Tibial artery (tissue), 4 donors: ENCODE measurements around the gene SH3D19.
"Not testable (repeated sequence)": the region's sequence is repeated elsewhere in the genome, so short reads cannot be mapped to it uniquely, and the experiment has no call there.

Source experiments
- DNase-seq, 2 donors: peaks; one replicate each; pipeline ENCODE4 v3.0.0-alpha.2; 2019
- H3K27ac ChIP-seq, 2 donors: fragments of 200-600 bp; sonication (generic) in 1 of 2; 1 replicate in 1 of 2; 2 replicates in 1 of 2; pipeline ENCODE4 v1.5.1; 2018 to 2019; ENCODE audit warnings: mild to moderate bottlenecking in 1 of 2
- H3K27me3 ChIP-seq, 2 donors: fragments of 200-600 bp; sonication (generic) in 1 of 2; one replicate each; pipeline versions ENCODE4 v1.5.1 to v1.6.0; 2016 to 2019
- H3K36me3 ChIP-seq, 3 donors: fragments of 200-600 bp; sonication (generic) in 2 of 3; one replicate each; pipeline ENCODE4 v1.5.1; 2016 to 2019; ENCODE audit warnings: mild to moderate bottlenecking in 2 of 3
- H3K4me1 ChIP-seq, 4 donors: fragments of 200-600 bp; sonication (generic) in 2 of 4; 1 replicate in 3 of 4; 2 replicates in 1 of 4; pipeline ENCODE4 v1.5.1; 2016 to 2019
- H3K4me3 ChIP-seq, 2 donors: fragments of 200-600 bp; sonication (generic) in 1 of 2; 1 replicate in 1 of 2; 2 replicates in 1 of 2; pipeline ENCODE4 v1.5.1; 2018 to 2019; ENCODE audit warnings: mild to moderate bottlenecking in 2 of 2
- H3K9me3 ChIP-seq, 3 donors: fragments of 200-600 bp; sonication (generic) in 1 of 3; one replicate each; pipeline ENCODE4 v1.5.1; 2016 to 2019
- intact Hi-C: fragments of 100-400 bp; cut with DNase I; formaldehyde crosslinking; loops from one replicate; pipeline ENCODE4 v1.15.0; 2023; ENCODE audit warnings: low total_unique reads
- TF ChIP-seq, protein P1 (sequence below), 2 experiments: fragments of 200-600 bp in 1 of 2; fragments of 450-650 bp in 1 of 2; IDR thresholded peaks; one replicate each; pipeline ENCODE4 v1.5.1; 2017 to 2019; ENCODE audit warnings: antibody characterized with exemption in 2 of 2, mild to moderate bottlenecking in 1 of 2, moderate library complexity in 1 of 2

SH3D19 gene

DNA sequence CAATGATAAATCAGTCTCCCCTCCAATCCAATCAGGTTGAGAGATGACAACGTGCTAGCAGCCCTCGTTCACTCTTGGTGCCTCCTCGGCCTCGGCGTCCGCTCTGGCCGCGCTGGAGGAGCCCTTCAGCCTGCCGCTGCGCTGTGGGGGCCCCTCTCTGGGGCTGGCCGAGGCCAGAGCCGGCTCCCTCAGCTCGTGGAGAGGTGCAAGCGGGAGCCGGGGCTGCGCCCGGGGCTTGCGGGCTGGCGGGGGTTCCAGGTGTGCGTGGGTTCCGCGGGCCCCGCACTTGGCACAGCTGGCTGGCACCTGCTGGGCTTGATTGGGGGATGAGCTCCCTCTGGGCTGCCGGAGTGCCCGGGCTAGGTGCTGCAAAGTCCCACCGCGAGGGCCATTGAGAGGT, 89.4 kb downstream of the SH3D19 start:
- Histone ChIP-seq H3K27ac (no peak overlapping the region), H3K27me3 (no peaks in the 10 kb centered on the region), H3K36me3 (no peaks in the 10 kb centered on the region), H3K4me3 (no peak overlapping the region), H3K4me1 (peaks cover 0 to 12% (median 0%) of the 10 kb centered on the region in 4 donors), H3K9me3 (no peaks in the 10 kb centered on the region)
- DNase-seq: no peak
- intact Hi-C loops: no loop called here
- TF ChIP-seq, protein P1, sequence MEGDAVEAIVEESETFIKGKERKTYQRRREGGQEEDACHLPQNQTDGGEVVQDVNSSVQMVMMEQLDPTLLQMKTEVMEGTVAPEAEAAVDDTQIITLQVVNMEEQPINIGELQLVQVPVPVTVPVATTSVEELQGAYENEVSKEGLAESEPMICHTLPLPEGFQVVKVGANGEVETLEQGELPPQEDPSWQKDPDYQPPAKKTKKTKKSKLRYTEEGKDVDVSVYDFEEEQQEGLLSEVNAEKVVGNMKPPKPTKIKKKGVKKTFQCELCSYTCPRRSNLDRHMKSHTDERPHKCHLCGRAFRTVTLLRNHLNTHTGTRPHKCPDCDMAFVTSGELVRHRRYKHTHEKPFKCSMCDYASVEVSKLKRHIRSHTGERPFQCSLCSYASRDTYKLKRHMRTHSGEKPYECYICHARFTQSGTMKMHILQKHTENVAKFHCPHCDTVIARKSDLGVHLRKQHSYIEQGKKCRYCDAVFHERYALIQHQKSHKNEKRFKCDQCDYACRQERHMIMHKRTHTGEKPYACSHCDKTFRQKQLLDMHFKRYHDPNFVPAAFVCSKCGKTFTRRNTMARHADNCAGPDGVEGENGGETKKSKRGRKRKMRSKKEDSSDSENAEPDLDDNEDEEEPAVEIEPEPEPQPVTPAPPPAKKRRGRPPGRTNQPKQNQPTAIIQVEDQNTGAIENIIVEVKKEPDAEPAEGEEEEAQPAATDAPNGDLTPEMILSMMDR (IDR thresholded peaks at IDR 0.05): no peak

DNA sequence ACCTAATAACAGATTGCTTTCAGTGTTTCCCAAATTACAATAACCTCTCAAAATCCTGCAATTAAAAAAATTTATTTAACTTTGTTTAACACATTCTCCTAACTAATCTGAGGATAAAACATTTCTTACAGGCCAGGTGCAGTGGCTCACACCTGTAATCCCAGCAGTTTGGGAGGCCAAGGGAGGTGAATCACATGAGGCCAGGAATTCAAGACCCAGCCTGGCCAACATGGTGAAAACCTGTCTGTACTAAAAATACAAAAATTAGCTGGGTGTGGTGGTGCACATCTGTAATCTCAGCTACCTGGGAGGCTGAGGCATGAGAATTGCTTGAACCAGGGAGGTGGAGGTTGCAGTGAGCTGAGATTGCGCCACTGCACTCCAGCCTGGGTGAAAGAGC, 90.0 kb downstream of the SH3D19 start:
- H3K9me3 ChIP-seq, DNase-seq, H3K4me3 ChIP-seq, H3K36me3 ChIP-seq, H3K27ac ChIP-seq, intact Hi-C loops, H3K27me3 ChIP-seq: not testable (repeated sequence)
- H3K4me1 ChIP-seq: peaks cover 0 to 12% (median 0%) of the 10 kb centered on the region in 4 donors

DNA sequence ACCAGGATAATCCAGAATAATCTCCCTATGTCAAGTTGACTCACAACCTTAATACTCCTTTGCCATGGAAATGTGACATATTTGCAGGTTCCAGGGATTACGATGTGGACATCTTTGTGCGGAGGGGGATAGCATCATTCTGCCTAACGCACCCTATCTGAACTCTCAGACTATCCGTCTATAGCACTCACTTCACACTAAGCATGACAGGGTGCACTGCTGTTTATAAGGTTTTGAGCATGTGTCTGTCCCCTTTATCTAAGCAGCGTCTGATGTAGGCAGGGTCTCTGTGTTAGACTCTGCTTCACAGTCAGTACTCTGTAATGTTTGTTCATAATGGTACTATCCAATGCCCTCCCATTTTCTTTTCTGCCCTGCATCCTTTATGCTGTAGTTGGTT, 91.8 kb downstream of the SH3D19 start:
- H3K27me3 ChIP-seq: no peaks in the 10 kb centered on the region
- no peak for DNase-seq
- H3K36me3 ChIP-seq: no peaks in the 10 kb centered on the region
- no peak overlapping the region for H3K4me3 ChIP-seq
- intact Hi-C loops: no loop called here
- H3K9me3 ChIP-seq: no peaks in the 10 kb centered on the region
- H3K27ac ChIP-seq: no peak overlapping the region
- peaks cover 0 to 18% (median 0%) of the 10 kb centered on the region in 4 donors for H3K4me1 ChIP-seq
- TF ChIP-seq, protein P1 (IDR thresholded peaks at IDR 0.05): no peak

DNA sequence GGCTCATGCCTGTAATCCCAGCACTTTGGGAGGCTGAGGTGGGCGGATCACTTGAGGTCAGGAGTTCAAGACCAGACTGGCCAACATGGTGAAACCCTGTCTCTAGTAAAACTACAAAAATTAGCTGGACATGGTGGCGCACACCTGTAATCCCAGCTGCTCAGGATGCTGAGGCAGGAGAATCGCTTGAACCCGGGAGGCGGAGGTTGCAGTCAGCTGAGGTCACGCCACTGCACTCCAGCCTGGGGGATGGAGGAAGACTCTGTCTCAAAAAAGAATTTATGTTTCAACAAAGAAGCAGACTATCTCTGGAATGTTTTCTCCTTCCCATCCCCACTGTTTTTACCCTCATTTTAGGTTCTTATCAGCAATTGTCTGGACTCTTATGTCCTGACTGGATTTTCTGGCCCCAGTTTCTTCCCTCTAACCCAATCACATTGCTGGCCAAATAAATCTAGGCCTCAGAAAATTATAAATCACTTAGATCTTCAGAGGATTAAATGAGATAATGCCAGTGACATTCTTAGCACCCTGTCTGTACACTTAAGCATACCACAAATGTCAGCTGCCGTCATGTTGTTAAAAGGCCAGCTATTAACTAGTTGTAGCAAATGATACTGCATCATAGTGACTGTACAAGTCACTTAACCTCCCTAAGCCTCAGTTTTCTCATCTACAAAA, 93.3 kb downstream of the SH3D19 start:
- no peaks in the 10 kb centered on the region for H3K27me3 ChIP-seq
- DNase-seq: no peak
- no peaks in the 10 kb centered on the region for H3K36me3 ChIP-seq
- H3K9me3 ChIP-seq: no peaks in the 10 kb centered on the region
- peaks cover 0 to 24% (median 0%) of the 10 kb centered on the region in 4 donors for H3K4me1 ChIP-seq
- TF ChIP-seq, protein P1 (IDR thresholded peaks at IDR 0.05): no peak
- no peak overlapping the region for H3K4me3 ChIP-seq
- H3K27ac ChIP-seq: peak overlapping the region in 1 of 2 donors; percentile 2
- intact Hi-C loops: no loop called here

DNA sequence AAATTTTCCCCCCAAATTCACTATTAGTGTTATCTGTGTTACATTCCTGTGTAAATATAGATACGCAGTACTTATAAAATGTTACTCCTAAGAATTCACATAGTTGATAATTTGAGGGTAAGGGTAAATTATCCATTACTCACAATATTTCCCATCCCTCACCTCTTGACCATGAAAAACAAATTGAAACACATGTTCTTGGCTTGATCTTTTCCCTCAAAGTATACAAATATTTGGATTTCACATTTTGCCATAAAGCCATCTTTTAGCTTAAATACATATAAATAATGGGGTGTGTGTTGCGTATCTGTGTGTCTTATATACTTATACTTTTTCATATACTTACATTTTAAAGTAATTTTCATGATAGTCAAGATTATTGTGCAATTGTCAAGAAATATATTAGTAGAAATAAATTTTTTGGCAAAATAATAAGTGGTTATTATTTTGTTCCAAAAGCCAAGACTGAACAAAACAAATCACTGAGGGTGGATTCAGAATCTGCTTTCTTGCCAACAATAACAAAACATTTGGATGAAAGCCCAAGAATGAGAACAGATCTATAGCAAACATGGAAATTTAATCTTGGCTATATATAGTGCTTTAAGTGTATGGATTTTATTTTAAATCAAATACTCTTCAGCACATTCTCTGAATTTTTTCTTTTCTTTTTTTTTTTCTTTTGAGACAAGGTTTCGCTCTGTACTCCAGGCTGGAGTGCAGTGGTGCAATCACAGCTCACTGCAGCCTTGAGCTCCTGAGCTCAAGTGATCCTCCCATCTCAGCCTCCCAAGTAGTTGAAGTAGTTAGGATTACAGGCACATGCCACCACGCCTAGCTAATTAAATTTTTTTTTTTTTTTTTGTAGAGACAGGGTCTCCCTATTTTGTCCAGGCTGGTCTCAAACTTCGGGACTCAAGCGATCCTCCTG, 97.0 kb downstream of the SH3D19 start:
- intact Hi-C loops: loop anchor here (10.0 kb wide), 1 partner anchor 96 kb away; the partner anchor contains the start of gene SH3D19
- peak overlapping the region; percentile 72 to 79 for H3K27ac ChIP-seq
- no peaks in the 10 kb centered on the region for H3K36me3 ChIP-seq
- TF ChIP-seq, protein P1 (IDR thresholded peaks at IDR 0.05): no peak
- H3K27me3 ChIP-seq: no peaks in the 10 kb centered on the region
- peak overlapping the region; percentile 49 to 56 for H3K4me3 ChIP-seq
- H3K4me1 ChIP-seq: peaks cover 0 to 39% (median 0%) of the 10 kb centered on the region in 4 donors
- H3K9me3 ChIP-seq: no peaks in the 10 kb centered on the region
- no peak for DNase-seq

DNA sequence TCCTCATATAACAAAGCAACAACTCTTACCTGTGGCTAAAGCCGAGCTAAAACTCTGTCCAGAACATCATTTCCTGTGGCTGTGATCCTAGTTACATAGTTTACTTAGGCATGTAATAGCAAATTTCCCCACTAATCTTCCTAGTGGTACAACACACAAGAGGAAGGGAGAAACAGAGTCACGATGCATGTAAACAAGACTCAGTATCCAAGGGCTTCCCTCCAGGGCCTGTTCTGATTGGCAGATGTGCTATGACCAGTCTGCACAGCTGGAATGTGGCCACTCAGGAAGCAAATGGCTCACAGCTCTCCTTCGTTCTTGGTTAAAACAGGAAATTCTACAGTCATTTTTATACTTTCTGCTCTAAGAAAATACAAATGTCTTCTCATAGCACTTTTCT, 97.7 kb downstream of the SH3D19 start:
- TF ChIP-seq, protein P1 (IDR thresholded peaks at IDR 0.05): peak in 1 of 2 experiments; percentile 6
- peak; percentile 89 for DNase-seq
- Histone ChIP-seq H3K4me1 (peaks cover 0 to 41% (median 0%) of the 10 kb centered on the region in 4 donors), H3K4me3 (peak overlapping the region; percentile 49 to 56), H3K36me3 (no peaks in the 10 kb centered on the region), H3K27ac (peak overlapping the region; percentile 72 to 79), H3K9me3 (no peaks in the 10 kb centered on the region), H3K27me3 (no peaks in the 10 kb centered on the region)
- intact Hi-C loops: loop anchor here (10.0 kb wide), 1 partner anchor 97 kb away; the partner anchor contains the start of gene SH3D19
